SU-DHL-6 (cell line): ENCODE data around the gene KCNH8.

Experiments used
- H2AFZ ChIP-seq: fragments of 200-600 bp; sonication (generic); 2 replicates; pipeline ENCODE4 v1.6.1; 2014; ENCODE audit warnings: low read depth, mild to moderate bottlenecking, moderate library complexity, mixed read lengths, antibody characterized with exemption, low read length; ENCODE audit not compliant: severe bottlenecking
- H3F3A ChIP-seq: fragments of 200-600 bp; shearing (Covaris generic); 2 replicates; pipeline ENCODE4 v1.6.0; 2016; ENCODE audit warnings: antibody characterized with exemption, mild to moderate bottlenecking; ENCODE audit not compliant: insufficient read depth
- H3K27ac ChIP-seq: fragments of 200-600 bp; sonication (generic); 2 replicates; pipeline ENCODE4 v1.5.1; 2016; ENCODE audit warnings: low read depth, mild to moderate bottlenecking, low read length, moderate library complexity, mixed read lengths
- H3K27me3 ChIP-seq: fragments of 200-600 bp; sonication (generic), shearing (Covaris generic); 2 replicates; pipeline ENCODE4 v1.6.0; 2014; ENCODE audit warnings: mild to moderate bottlenecking, low read length
- H3K36me3 ChIP-seq: fragments of 200-600 bp; sonication (generic); 2 replicates; pipeline ENCODE4 v1.6.1; 2014; ENCODE audit warnings: mild to moderate bottlenecking, low read length, mixed read lengths
- H3K4me2 ChIP-seq: fragments of 300-600, 200-600 bp; shearing (Covaris generic), sonication (generic); 2 replicates; pipeline ENCODE4 v1.6.0; 2014; ENCODE audit warnings: low read length, low read depth, mild to moderate bottlenecking; ENCODE audit not compliant: poor library complexity, severe bottlenecking
- H3K4me3 ChIP-seq: fragments of 200-600 bp; sonication (generic); 2 replicates; pipeline ENCODE4 v1.5.1; 2014; ENCODE audit warnings: antibody characterized with exemption, low read length, mild to moderate bottlenecking, mixed read lengths; ENCODE audit not compliant: insufficient read depth, poor library complexity, severe bottlenecking
- H3K79me2 ChIP-seq: fragments of 200-600 bp; sonication (generic); 2 replicates; pipeline ENCODE4 v1.6.1; 2014; ENCODE audit warnings: mild to moderate bottlenecking, low read length, moderate library complexity; ENCODE audit not compliant: insufficient read depth
- H3K9ac ChIP-seq: fragments of 200-600 bp; sonication (generic); 2 replicates; pipeline ENCODE4 v1.7.0; 2014; ENCODE audit warnings: mild to moderate bottlenecking, low read length
- H3K9me2 ChIP-seq: fragments of 200-600 bp; sonication (generic); replicated peaks from 2 replicates; pipeline ENCODE4 v1.6.1; 2014; ENCODE audit warnings: low read length; ENCODE audit not compliant: insufficient read depth
- H3K9me3 ChIP-seq: fragments of 200-600 bp; sonication (generic); 2 replicates; pipeline ENCODE4 v1.6.1; 2014; ENCODE audit warnings: low read length, mixed read lengths; ENCODE audit not compliant: insufficient read depth
- H4K20me1 ChIP-seq: fragments of 200-600 bp; sonication (generic); 2 replicates; pipeline ENCODE4 v1.6.1; 2014; ENCODE audit warnings: low read depth, mild to moderate bottlenecking, antibody characterized with exemption, low read length, moderate library complexity, mixed read lengths
- EZH2phosphoT487 ChIP-seq: fragments of 200-600 bp; sonication (generic), shearing (Covaris generic); conservative IDR thresholded peaks from 2 replicates; pipeline ENCODE4 v1.6.1; 2018; ENCODE audit warnings: mild to moderate bottlenecking, antibody characterized with exemption, low read length, moderate library complexity, mixed read lengths
- TF ChIP-seq, protein P1 (sequence below): fragments of 200-600 bp; sonication (generic); IDR thresholded peaks from one replicate; pipeline ENCODE4 v1.5.1; 2017; ENCODE audit warnings: antibody characterized with exemption, mild to moderate bottlenecking, low read length, moderate library complexity; ENCODE audit not compliant: insufficient read depth, poor library complexity, severe bottlenecking

Gene KCNH8

DNA sequence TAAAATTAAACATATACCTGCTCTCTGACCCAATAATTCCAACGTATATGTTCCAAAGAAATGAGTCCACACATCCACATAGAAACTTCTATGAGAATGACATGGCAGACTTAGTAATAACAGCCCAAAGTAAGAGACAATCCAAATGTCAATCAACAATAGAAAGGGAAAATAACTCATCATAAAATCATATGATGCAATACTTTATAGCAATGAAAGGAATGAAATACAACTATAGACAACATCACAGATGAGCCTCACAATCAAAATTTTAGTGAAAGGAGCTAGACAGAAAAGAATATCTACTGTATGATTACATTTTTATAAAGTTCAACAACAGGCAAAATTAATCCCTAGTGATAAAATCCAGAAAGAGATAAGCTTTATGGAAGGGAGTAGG is 23.6 kb upstream of the KCNH8 start:
- Histone ChIP-seq H3K4me3 (no peak overlapping the region), H3K79me2 (no peaks in the 10 kb centered on the region), H3K27me3 (no peaks in the 10 kb centered on the region), H3K36me3 (no peaks in the 10 kb centered on the region), H2AFZ (no peak overlapping the region), H3K27ac (no peak overlapping the region), H3K9ac (no peak overlapping the region), H3K9me3 (no peaks in the 10 kb centered on the region), H3K4me2 (no peak overlapping the region), H3F3A (no peaks in the 10 kb centered on the region), H4K20me1 (no peaks in the 10 kb centered on the region), H3K9me2 (no peaks in the 10 kb centered on the region)
- TF ChIP-seq EZH2phosphoT487, result no peak
- TF ChIP-seq, protein P1, sequence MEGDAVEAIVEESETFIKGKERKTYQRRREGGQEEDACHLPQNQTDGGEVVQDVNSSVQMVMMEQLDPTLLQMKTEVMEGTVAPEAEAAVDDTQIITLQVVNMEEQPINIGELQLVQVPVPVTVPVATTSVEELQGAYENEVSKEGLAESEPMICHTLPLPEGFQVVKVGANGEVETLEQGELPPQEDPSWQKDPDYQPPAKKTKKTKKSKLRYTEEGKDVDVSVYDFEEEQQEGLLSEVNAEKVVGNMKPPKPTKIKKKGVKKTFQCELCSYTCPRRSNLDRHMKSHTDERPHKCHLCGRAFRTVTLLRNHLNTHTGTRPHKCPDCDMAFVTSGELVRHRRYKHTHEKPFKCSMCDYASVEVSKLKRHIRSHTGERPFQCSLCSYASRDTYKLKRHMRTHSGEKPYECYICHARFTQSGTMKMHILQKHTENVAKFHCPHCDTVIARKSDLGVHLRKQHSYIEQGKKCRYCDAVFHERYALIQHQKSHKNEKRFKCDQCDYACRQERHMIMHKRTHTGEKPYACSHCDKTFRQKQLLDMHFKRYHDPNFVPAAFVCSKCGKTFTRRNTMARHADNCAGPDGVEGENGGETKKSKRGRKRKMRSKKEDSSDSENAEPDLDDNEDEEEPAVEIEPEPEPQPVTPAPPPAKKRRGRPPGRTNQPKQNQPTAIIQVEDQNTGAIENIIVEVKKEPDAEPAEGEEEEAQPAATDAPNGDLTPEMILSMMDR, result no peak

DNA sequence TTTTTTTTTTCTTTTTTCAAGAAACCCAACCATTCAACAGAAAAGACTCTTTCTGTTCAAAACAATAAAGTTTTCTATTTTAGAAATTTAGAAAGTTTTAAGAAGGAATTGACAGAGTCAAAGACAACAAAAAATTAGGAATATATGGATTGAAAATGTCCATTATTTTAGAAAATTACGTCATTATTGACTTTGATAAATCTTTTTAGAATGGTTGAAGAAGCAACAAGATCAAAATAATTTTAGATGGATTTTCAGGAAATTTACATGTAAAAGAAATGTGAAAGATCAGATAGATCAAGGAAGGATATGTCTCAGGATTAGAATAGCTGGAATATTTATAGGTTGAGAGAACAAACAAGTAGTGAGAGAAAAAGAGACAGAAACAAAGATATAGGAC is 8.4 kb upstream of the KCNH8 start:
- H3K36me3 ChIP-seq, result no peaks in the 10 kb centered on the region
- no peaks in the 10 kb centered on the region for H3K27me3 ChIP-seq
- H3K9ac ChIP-seq, result no peak overlapping the region
- H3K9me3 ChIP-seq, result no peaks in the 10 kb centered on the region
- TF ChIP-seq, protein P1, result no peak
- no peak for TF ChIP-seq EZH2phosphoT487
- H3F3A ChIP-seq, result no peaks in the 10 kb centered on the region
- no peak overlapping the region for H3K4me2 ChIP-seq
- no peaks in the 10 kb centered on the region for H4K20me1 ChIP-seq
- no peak overlapping the region for H2AFZ ChIP-seq
- H3K4me3 ChIP-seq, result no peak overlapping the region
- no peaks in the 10 kb centered on the region for H3K9me2 ChIP-seq
- H3K79me2 ChIP-seq, result no peaks in the 10 kb centered on the region
- H3K27ac ChIP-seq, result no peak overlapping the region

DNA sequence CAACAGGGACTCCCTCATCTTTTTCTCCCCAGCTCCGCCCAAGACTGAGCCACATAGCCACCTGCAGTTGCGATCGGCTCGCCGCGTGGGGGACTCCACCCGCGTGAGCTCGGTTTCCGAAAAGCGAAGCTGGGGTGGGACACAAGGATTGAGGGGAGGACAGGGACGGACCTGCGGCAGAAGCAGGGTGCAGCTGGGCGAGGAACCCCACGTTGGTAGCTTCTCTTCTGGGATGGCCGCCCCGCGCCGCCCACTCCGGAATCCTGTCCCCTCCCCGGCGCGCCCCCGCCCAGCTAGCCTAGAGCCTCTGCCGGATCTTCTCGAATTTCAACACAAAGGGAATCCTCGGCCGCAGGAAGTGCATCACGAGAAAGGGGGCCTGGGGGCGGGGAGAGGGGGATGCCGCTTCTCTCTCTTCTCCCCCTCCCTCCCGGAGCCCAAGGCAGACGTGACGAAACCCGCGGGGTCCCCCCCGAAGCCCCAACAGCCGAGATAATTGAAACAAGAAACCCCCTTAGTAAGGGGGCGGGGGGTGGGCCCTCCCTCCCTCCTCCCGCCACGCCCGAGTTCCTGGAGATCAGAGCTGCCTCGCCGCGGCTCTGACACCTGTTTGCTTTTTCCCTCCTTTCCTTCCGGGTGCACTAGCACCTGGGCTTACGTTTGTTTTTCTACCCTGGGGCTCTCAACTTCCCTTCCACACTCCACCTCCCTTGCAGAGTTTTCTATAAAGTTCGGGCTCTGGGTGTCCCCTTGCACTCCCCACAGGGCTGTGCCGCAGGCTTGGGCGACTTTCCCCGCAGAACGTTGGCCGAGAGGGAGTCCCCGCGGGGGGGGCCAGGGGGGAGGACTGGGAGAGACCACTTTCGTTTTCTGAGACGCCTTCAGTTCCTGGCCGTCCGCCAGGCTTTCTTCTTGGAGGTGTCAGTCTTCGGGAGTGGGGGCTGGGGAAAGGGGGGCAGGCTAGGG is 1.3 kb upstream of the KCNH8 start:
- H3K9ac ChIP-seq, result peak overlapping the region; percentile 30
- H3K27ac ChIP-seq, result no peak overlapping the region
- peak overlapping the region; percentile 84 for H3K4me2 ChIP-seq

More for the DNA sequence above, 1.3 kb upstream of the KCNH8 start:
- Histone ChIP-seq H3K27me3 (no peaks in the 10 kb centered on the region), H3K79me2 (no peaks in the 10 kb centered on the region), H4K20me1 (no peaks in the 10 kb centered on the region), H3K36me3 (no peaks in the 10 kb centered on the region), H3F3A (no peaks in the 10 kb centered on the region), H3K9me2 (no peaks in the 10 kb centered on the region), H2AFZ (peak overlapping the region; percentile 23), H3K4me3 (peak overlapping the region; percentile 60), H3K9me3 (no peaks in the 10 kb centered on the region)
- TF ChIP-seq EZH2phosphoT487, result no peak
- TF ChIP-seq, protein P1, result peak; percentile 11
